HG03571 (cell line): Measurements from ENCODE around the gene MEAK7.

Source experiments
- ATAC-seq: cut with Tn5 transposase; IDR thresholded peaks from one replicate; pipeline ENCODE4 v1.9.1; 2021; ENCODE audit not compliant: unreplicated experiment

The MEAK7 gene

DNA sequence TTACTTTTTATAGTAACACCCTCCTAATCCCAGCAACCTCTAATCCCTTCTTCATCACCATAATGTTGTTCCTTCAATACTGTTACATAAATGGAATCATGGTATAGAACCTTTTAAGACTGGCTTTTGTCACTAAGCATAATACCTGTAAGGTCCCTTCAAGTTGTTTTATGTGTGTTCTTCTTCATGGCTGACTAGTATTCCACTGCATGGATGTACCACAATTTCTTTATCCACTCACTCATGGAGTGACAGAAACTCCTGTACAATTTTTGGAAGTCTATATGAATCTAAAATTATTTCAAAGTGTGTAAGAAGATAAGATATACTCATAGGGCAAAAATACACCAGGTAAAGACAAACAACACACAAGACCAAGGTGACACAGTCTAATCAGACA, 36.8 kb downstream of the MEAK7 start:
- no peak for ATAC-seq

DNA sequence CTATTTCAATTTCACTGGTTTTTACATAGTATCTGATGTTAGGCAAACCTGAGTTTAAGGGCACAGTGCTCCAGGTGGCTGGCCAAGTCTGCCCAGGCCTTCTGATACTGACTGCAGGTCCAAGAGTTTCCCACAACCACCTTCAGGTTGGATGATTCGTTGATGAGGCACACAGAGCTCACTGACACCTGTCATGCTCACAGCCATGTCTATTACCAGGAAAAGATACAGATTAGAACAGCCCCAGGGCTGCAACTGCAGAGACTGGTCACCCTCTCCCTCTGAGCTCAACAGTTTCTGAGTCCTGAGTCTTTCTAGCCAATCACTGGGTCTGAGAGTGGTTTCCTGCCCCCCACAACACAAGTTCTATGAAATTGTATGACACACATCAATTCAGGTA, 37.2 kb downstream of the MEAK7 start:
- ATAC-seq = no peak

- ATAC-seq = no peak
These were observed 37.8 kb downstream of the MEAK7 start for GRCh38 chr16:84466692-84467091.

GRCh38 chr16:84465154-84465553, 39.3 kb downstream of the MEAK7 start:
- no peak for ATAC-seq

GRCh38 chr16:84464116-84464515, 40.3 kb downstream of the MEAK7 start:
- no peak for ATAC-seq

- ATAC-seq = no peak
These were observed 41.2 kb downstream of the MEAK7 start for GRCh38 chr16:84463221-84463620.

DNA sequence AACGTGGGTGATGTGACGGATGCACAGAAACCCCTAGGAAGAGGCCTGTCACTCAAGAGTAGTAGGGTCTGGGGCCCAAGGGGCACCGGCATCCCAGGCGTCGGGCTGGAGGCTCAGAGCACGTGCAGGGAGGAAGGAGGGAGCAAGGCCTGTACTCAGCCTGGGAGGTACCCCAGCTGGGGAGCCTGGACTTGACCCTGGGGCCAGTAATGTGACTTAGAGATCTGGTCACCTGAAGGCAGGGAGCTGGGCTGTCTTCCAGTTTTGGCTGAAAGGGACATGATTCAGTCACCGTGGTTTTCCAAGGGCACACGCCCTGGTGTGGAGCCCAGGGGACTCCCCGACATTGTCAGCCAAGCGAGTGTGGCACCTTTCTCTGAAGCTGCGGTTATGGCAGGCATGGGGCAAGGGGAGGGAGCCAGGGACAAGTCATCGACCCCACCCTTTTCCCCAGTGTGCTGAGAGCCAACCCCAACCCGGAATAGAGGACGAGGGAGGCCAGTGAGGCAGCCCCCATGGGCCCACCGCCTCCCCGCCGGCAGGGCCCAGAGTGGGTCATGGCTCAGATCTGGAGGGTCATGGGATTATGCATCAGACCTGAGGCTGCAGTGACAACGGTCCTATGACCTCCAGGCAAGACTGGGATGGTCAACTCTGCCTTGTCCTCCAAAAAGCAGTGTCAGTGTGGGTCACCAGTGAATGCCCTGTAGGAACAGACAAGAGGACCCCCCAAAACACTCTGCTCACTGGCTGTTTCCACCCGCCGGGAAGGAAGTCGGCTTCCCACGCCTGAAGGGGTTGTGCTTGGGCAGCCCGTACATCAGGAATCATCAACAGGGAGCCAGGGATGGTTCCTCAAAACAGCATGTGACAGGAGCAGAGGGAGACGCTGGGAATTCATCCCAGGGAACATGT, 41.9 kb downstream of the MEAK7 start:
- no peak for ATAC-seq

GRCh38 chr16:84461413-84462295, 42.8 kb downstream of the MEAK7 start:
- no peak for ATAC-seq

DNA sequence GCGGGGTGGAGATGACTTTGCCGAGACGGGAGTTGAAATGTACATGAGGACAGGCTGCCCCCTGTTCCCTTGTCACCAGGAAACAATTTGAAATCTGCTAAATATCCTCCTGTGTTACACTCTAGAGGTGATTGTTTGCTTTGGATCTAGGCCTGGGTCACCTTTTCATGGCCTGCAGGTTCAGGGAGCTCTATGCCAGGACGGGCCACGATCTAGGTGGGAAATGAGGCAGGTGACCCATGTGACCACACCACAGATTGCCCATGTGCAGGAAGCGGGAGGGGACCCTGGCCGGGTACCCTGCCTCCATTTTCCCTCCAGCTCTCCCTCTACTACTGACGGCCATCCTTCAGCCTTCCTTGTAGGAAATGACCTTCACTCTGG, 43.4 kb downstream of the MEAK7 start:
- no peak for ATAC-seq

DNA sequence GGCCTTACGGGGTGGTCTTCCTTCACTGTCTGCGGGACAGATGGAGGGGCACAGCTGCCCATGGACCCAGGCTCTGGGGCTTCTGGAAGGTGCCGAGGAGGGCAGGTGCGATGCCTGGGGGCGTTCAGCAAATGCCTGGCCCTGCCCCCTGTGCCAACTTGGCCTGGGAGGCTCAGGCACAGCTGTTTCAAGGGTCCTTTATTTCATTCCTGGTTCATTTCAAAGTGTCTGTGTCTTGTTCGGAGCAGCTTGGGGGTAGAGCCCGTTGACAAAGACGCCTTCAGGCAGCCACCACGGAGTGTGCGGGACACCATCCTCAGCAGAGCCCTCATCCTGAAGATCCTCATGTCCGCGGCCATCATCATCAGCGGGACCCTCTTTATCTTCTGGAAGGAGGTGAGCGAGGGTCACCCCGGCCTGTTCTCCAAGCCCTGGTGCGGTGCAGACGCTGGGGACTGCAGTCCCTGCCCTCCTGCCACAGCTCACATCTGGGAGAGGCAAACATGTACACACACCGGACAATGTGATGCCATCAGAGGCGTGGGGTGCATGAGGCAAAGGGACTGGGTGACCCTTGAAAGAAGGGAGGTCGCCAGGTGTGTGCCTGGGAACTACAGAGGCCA, 43.9 kb downstream of the MEAK7 start:
- no peak for ATAC-seq

DNA sequence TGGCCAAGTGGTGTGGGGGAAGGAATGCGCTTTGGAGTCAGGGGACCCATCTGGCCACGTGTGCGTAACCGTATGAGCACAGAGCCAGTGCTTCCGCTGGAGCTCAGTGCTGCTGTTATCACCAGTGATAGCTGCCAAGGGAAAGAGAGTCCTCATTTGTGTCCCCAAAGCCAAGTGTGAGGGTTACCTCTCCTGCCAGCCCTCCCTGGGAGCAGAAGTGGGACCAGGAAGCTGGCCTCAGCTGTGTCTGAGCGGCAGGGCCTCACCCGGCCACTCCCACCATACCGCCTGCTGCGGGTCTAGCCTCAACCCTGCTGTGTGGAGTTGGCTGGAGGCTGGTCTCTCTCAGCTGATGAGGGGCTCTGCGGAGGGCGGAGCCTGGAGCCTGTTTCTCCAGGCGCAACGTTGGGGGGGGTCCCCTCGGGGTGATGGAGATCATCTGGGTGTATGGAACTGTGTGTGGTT, 44.5 kb downstream of the MEAK7 start:
- ATAC-seq = no peak

DNA sequence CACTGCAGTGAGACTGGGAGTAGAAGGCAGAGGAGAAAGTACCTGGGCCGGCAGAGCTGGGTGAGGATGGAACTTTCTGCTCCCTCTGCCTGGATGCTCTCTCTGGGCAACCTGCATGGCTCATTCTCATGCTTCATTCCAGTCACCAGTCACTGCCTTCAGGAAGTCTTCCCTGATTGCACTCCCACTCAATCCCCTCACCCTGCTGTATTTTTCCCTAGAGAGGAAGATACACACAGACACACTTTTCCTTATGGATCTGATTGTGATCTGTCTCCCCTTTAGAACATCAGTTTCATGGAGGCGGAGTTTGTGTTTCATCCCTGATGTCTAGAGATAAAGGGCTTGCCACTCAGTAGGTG, 44.9 kb downstream of the MEAK7 start:
- no peak for ATAC-seq

DNA sequence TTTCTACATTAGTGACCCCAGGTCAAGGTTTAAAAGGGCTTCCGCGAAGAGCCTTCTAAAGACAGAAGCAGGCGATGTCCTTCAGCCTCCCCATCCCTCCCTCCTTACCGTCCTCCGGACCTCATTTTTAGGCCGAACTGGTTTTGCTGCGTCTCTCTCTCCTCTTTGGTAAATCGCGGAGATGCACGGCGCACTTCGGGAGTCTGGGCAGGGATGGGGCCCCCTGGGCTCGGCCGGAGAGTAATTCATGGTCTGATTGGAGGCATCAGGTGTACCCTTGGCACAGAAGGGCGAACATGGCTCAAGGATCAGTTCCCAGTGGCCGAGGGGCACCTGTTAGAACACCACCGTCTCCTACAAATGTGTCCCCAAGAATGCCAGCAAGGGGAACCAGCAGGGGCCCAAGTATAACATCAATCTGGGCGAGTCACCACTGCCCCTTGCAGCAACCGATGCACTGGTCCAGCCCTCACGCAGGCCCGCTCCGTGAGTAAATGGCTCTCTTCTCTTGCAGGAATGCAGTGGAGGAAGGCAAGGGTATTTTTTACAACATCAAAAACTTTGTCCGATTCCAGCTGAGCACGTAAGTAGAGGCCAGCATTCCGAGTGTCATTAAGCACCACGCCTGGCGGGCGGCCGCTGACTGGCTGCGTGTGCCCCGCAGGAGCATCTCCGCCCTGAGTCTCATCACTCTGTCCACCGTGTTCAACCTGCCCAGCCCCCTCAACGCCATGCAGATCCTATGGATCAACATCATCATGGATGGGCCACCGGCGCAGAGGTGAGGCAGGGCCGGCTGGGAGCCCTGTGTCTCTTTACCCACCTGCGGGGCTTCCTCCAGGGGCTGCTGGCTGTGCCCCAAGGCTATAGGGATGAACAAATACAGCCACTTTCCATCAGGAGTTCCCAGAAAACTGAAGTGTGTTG, 45.6 kb downstream of the MEAK7 start:
- ATAC-seq = no peak

GRCh38 chr16:84455031-84455430, 49.4 kb downstream of the MEAK7 start:
- no peak for ATAC-seq
